Mesothelial cell of epicardium (in vitro differentiated cells): ENCODE data around the gene BACE1. TPM values are rescaled to one million over a fixed set of nuclear protein-coding genes. Genes with fewer than 3 reads are reported as not detected.

ENCODE experiments used
- DNase-seq, 2 experiments: peaks; one replicate each; pipeline ENCODE4 v3.0.0; 2021; ENCODE audit warnings: low spot score in 2 of 2; ENCODE audit not compliant: unreplicated experiment in 2 of 2
- H3K27ac Mint-ChIP-seq: 2 replicates; pipeline ENCODE4 v1.8.0; 2021; ENCODE audit warnings: mixed read lengths
- H3K27me3 Mint-ChIP-seq: 2 replicates; pipeline ENCODE4 v1.8.0; 2021; ENCODE audit warnings: low read depth, mixed read lengths
- H3K36me3 Mint-ChIP-seq: 2 replicates; pipeline ENCODE4 v1.8.0; 2021; ENCODE audit warnings: mixed read lengths
- H3K4me1 Mint-ChIP-seq: 2 replicates; pipeline ENCODE4 v1.8.0; 2021; ENCODE audit warnings: mixed read lengths
- H3K4me3 Mint-ChIP-seq: 2 replicates; pipeline ENCODE4 v1.8.0; 2021; ENCODE audit warnings: mild to moderate bottlenecking, moderate library complexity, mixed read lengths
- H3K9me3 Mint-ChIP-seq: 2 replicates; pipeline ENCODE4 v1.8.0; 2021; ENCODE audit warnings: mixed read lengths
- CTCF ChIP-seq: fragments of 200-600 bp; sonication (generic); IDR thresholded peaks from one replicate; pipeline ENCODE4 v1.5.0; 2021; ENCODE audit warnings: antibody characterized with exemption; ENCODE audit not compliant: unreplicated experiment
- total RNA-seq: library from RNA; stranded (reverse); gene quantifications from 3 replicates; pipeline ENCODE4 v1.2.1, GENCODE V29; 2021

The BACE1 gene
- total RNA-seq, 1 donor from 2014 or later = 38.1 TPM

- Mint-ChIP-seq H3K4me3 (no peak overlapping the region), H3K27ac (no peak overlapping the region), H3K27me3 (no peaks in the 10 kb centered on the region), H3K9me3 (no peaks in the 10 kb centered on the region), H3K4me1 (peaks cover 12% of the 10 kb centered on the region), H3K36me3 (peaks cover 25% of the 10 kb centered on the region)
- no peak for DNase-seq
- TF ChIP-seq CTCF = no peak
Measured at GRCh38 chr11:117238221-117238620, 77.8 kb downstream of the BACE1 start.

Other genes starting within 250 kb of the BACE1 start
- gene SIK3, start 217.8 kb downstream of the BACE1 start, total RNA-seq = 28.1 to 38.1 TPM (median 35.6 TPM) in 3 replicates
- gene PAFAH1B2, start 172.0 kb downstream of the BACE1 start, total RNA-seq = 95.0 to 98.6 TPM (median 97.3 TPM) in 3 replicates
- 37.6 to 41.7 TPM (median 39.4 TPM) in 3 replicates for gene SIDT2, start 137.5 kb downstream of the BACE1 start, total RNA-seq
- gene TAGLN, start 116.9 kb downstream of the BACE1 start, total RNA-seq = 192 to 206 TPM (median 197 TPM) in 3 replicates
- gene PCSK7, start 84.2 kb downstream of the BACE1 start, total RNA-seq = 57.0 to 66.0 TPM (median 64.4 TPM) in 3 replicates
- gene RNF214, start 83.6 kb downstream of the BACE1 start, total RNA-seq = 39.5 to 44.8 TPM (median 39.9 TPM) in 3 replicates
- gene BACE1-AS, start 24.9 kb downstream of the BACE1 start, total RNA-seq = 15.8 to 20.0 TPM (median 16.6 TPM) in 3 replicates
- 46.2 to 51.1 TPM (median 48.6 TPM) in 3 replicates for gene CEP164, start 11.6 kb upstream of the BACE1 start, total RNA-seq